Thyroid gland (tissue), 4 donors: Measurements from ENCODE around the gene ITGAV. TPM values are rescaled to one million over a fixed set of nuclear protein-coding genes. Genes with fewer than 3 reads are reported as not detected.

Experiments used
- DNase-seq, 2 donors: peaks; one replicate each; pipeline ENCODE4 v3.0.0-alpha.2; 2019
- H3K27ac ChIP-seq, 3 donors: fragments of 200-600 bp; sonication (generic); 1 replicate in 2 of 3; 2 replicates in 1 of 3; pipeline ENCODE4 v1.5.1; 2016 to 2019; ENCODE audit warnings: mild to moderate bottlenecking in 1 of 3, moderate library complexity in 1 of 3
- H3K27me3 ChIP-seq: fragments of 200-600 bp; sonication (generic); one replicate; pipeline ENCODE4 v1.5.1; 2019
- H3K36me3 ChIP-seq, 2 donors: fragments of 200-600 bp; sonication (generic); one replicate each; pipeline ENCODE4 v1.5.1; 2016 to 2019
- H3K4me1 ChIP-seq, 2 donors: fragments of 200-600 bp; sonication (generic); one replicate each; pipeline ENCODE4 v1.5.1; 2017 to 2019
- H3K4me3 ChIP-seq, 3 donors: fragments of 200-600 bp; sonication (generic); replicated peaks in 1 of 3; 1 replicate in 2 of 3; 2 replicates in 1 of 3; pipeline ENCODE4 v1.5.1; 2016; ENCODE audit warnings: mild to moderate bottlenecking in 1 of 3
- H3K9me3 ChIP-seq: fragments of 200-600 bp; sonication (generic); one replicate; pipeline ENCODE4 v1.5.1; 2017
- CTCF ChIP-seq, 6 experiments: fragments of 200-600 bp in 3 of 6; fragments of 450-650 bp in 3 of 6; sonication (generic) in 3 of 6; IDR thresholded peaks; one replicate each; pipeline ENCODE4 v1.5.1; 2016 to 2019; ENCODE audit warnings: antibody characterized with exemption in 6 of 6, mild to moderate bottlenecking in 2 of 6, inconsistent platforms in 1 of 6, moderate library complexity in 1 of 6
- POLR2A ChIP-seq, 2 donors: fragments of 450-650 bp; IDR thresholded peaks; one replicate each; pipeline ENCODE4 v1.6.1; 2017; ENCODE audit warnings: antibody characterized with exemption in 2 of 2, mild to moderate bottlenecking in 2 of 2, moderate library complexity in 1 of 2
- WGBS, 2 donors: methylation state at CpG; one replicate each; pipeline ENCODE4 v1.1.5; 2017; 5-methylcytosine and 5-hydroxymethylcytosine counted together
- intact Hi-C: fragments of 100-400 bp; cut with DNase I; formaldehyde crosslinking; loops from one replicate; pipeline ENCODE4 v1.15.1; 2023
- total RNA-seq, 4 donors: library from RNA; depleted of rRNA; stranded (reverse); fragments of >200 nt; gene quantifications; one replicate each; pipeline ENCODE4 v1.2.3, GENCODE V29; 2016

Gene ITGAV
- total RNA-seq, 4 donors from 2014 or later: 136 to 186 (median 143) TPM

- peaks cover 3 to 4% of the 10 kb centered on the region in 2 donors for H3K4me1 ChIP-seq
- H3K36me3 ChIP-seq: no peaks in the 10 kb centered on the region
- H3K27ac ChIP-seq: no peak overlapping the region
- intact Hi-C loops: no loop called here
- H3K9me3 ChIP-seq: no peaks in the 10 kb centered on the region
- DNase-seq: no peak
- TF ChIP-seq CTCF (IDR thresholded peaks at IDR 0.05): no peak
- TF ChIP-seq POLR2A (IDR thresholded peaks at IDR 0.05): no peak
- 60 to 82% methylated on average over 2 of the region's 2 CpGs for WGBS, 2 donors
- H3K27me3 ChIP-seq: no peaks in the 10 kb centered on the region
- H3K4me3 ChIP-seq: no peak overlapping the region
Measured at GRCh38 chr2:186558512-186559276, 31.2 kb upstream of the ITGAV start.

- Histone ChIP-seq H3K9me3 (no peaks in the 10 kb centered on the region), H3K27me3 (no peaks in the 10 kb centered on the region), H3K4me1 (peaks cover 4% of the 10 kb centered on the region in 2 donors), H3K4me3 (no peak overlapping the region), H3K36me3 (no peaks in the 10 kb centered on the region), H3K27ac (no peak overlapping the region)
- no peak for TF ChIP-seq POLR2A (IDR thresholded peaks at IDR 0.05)
- no peak for TF ChIP-seq CTCF (IDR thresholded peaks at IDR 0.05)
- DNase-seq: no peak
- intact Hi-C loops: no loop called here
Measured at GRCh38 chr2:186559370-186559769, 30.5 kb upstream of the ITGAV start.

- Histone ChIP-seq H3K4me3 (no peak overlapping the region), H3K9me3 (no peaks in the 10 kb centered on the region), H3K27ac (peak overlapping the region in 1 of 3 donors; percentile 39), H3K4me1 (peaks cover 4% of the 10 kb centered on the region in 2 donors), H3K36me3 (no peaks in the 10 kb centered on the region), H3K27me3 (no peaks in the 10 kb centered on the region)
- WGBS, 2 donors: 73 to 88% methylated on average over 3 of the region's 3 CpGs
- no peak for TF ChIP-seq POLR2A (IDR thresholded peaks at IDR 0.05)
- TF ChIP-seq CTCF (IDR thresholded peaks at IDR 0.05): no peak
- intact Hi-C loops: no loop called here
- DNase-seq: no peak
Measured at GRCh38 chr2:186559848-186560247, 30.0 kb upstream of the ITGAV start.

GRCh38 chr2:186560254-186560653 is 29.6 kb upstream of the ITGAV start:
- 59 to 60% methylated on average over 3 of the region's 3 CpGs for WGBS, 2 donors
- intact Hi-C loops: no loop called here

More at GRCh38 chr2:186560254-186560653, 29.6 kb upstream of the ITGAV start:
- H3K4me1 ChIP-seq: peaks cover 4% of the 10 kb centered on the region in 2 donors
- no peak overlapping the region for H3K4me3 ChIP-seq
- no peaks in the 10 kb centered on the region for H3K27me3 ChIP-seq
- H3K9me3 ChIP-seq: no peaks in the 10 kb centered on the region
- H3K36me3 ChIP-seq: no peaks in the 10 kb centered on the region
- TF ChIP-seq POLR2A (IDR thresholded peaks at IDR 0.05) (no peak), CTCF (IDR thresholded peaks at IDR 0.05) (no peak)
- DNase-seq: no peak
- peak overlapping the region in 1 of 3 donors; percentile 39 for H3K27ac ChIP-seq
